IMR-90 (cell line): ENCODE measurements around the gene HUNK.

ENCODE experiments used
- CTCF ChIP-seq: conservative IDR thresholded peaks from 2 replicates; pipeline ENCODE4 v1.5.1; 2012; ENCODE audit warnings: mild to moderate bottlenecking, low read depth, low read length, improper control_type of control experiment
- POLR2A ChIP-seq: IDR thresholded peaks from 2 replicates; pipeline ENCODE4 v1.6.1; 2012; ENCODE audit warnings: mild to moderate bottlenecking, low read depth, low read length
- USF2 ChIP-seq: fragments of 150-350 bp; IDR thresholded peaks from 2 replicates; pipeline ENCODE4 v1.6.1; 2017; ENCODE audit warnings: mild to moderate bottlenecking, antibody characterized with exemption, low read length, low read depth

GRCh38 chr21:31887391-31887841, 14.6 kb downstream of the HUNK start:
- no peak for TF ChIP-seq CTCF
- TF ChIP-seq USF2, result no peak
- TF ChIP-seq POLR2A, result no peak
